Measurements from ENCODE around the gene SYNDIG1.

Gene SYNDIG1

DNA sequence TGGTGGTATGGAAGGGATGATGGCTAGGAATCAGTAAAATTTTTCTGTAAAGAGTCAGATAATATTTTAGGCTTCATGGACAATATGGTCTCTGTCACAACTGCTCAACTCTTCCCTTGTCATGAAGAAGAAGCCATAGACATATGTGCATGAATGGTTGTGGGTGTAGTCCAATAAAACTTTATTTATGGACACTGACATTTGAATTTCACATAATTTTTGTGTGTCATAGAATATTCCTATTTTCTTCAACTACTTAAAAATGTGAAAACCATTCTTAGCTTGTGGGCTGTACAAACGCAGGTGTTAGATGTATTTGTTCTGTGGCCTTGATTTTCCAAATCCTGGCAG lies 59.9 kb downstream of the SYNDIG1 start:
- DNase-seq: no peak

DNA sequence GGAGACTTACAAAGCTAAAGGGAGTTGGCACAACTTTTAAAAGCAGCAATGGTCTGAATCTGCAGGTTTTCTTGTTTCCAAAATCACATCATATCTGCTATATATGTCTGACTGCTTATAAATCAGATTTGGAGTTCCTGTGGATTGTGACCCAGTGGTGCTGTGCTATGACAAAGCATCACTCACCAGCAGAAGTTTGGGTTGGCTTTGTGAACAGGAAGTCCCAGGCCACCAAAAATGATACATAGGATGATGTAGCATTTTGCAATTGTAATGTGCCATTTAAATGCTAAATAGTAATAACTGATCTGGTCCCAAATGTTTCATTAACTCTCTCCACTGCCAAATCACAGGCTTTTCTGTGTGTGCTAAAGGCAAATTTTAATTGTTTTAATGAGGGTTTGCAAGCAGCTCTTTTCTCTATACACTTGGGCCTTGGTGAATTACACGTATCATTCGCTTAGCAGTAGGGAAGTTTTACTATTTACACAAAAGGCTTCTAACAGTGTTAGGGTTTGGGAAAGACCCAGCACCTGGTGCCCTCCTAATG lies 60.8 kb downstream of the SYNDIG1 start:
- no peak for DNase-seq

DNA sequence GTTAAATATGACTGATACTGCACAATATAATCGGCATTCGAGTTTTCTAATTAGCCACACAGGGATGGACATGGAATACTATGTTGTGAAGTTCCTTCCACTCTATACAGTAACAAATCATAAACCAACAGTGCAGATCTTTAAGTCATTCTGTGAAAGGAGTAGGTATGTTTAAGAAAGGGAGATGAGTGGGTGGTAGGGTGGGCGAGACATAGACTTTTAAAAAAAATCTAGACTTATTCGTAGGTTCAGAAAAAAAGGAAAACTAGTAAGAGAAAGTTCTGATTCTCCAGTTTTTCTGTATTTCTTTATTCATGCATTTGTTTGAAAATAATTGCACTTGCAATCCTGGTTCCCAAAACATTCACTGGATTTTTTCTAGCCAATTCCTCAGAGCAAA lies 61.8 kb downstream of the SYNDIG1 start:
- no peak for DNase-seq

DNA sequence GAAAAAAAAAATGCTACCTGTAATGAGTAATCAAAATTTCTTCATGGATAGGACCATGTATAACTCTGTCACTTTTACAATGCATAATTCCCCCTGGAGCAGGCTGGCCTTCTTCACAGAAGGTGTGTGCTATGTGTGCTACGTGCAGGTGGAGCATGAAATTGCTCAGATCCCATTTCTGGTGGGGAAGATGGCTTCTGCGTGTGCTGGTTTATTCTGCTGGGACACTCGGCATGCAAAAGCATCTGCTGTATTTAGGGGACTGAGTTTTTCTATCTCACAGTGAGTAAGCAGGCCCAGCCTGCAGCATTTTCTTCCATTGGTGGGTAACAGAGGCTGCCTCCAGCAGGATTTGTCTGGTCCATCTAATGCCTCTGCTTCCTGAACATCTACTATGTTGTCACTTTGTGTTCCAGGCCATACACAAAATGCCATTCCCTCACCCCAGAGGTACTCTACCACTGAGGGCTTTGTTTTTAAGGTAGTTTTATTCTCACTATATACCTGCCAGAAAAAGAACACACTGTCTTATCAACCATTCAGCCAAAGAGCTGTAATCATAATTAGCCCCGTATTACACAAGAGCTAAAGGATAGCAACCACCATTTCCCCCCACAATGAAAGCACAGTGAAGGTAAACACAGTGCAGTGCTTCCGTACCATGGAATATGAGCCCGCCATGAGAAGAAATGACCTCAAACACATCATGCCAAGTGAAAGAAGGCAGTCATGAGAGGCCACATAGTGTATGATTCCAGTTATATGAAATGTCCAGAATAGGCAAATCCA lies 62.4 kb downstream of the SYNDIG1 start:
- no peak for DNase-seq

DNA sequence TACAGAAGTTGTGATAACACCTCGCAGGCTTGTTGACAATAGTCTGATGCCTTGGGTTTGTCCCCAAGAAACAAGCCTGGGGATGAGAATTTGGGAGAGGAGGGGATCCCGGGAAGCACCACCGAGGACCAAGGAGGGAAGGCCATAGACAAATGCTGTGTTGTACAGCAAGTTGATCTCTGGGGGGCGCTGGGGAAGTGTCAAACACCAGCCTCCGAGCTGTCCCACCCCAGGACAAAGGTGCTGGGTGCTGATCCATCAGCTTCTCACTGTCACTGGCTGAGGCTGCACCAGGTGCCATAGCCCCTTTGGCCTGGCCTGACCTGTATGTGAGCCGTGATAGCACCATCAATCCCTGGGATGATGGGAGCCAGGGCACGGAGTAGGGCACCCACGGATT lies 64.0 kb downstream of the SYNDIG1 start:
- no peak for DNase-seq

DNA sequence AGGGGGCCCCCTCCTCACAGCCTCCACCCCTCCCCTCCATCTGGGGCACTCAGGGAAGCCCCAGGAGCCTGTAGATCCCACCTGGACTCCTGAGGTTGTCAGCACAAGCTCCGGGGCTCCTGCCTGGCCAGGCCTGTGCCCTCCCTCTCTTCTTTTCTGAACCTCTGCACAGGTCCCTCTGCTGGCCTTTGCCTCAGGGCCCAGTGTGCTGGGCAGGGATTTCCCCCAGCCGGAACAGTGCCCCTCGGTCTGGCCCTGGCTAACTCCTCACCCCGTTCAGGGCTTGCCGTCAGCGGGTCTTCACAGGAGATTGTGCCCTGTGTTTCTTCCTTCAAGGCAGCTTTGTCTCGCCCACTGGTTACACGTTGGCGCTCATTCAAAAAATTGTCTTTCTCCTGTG lies 64.9 kb downstream of the SYNDIG1 start:
- DNase-seq: no peak

DNA sequence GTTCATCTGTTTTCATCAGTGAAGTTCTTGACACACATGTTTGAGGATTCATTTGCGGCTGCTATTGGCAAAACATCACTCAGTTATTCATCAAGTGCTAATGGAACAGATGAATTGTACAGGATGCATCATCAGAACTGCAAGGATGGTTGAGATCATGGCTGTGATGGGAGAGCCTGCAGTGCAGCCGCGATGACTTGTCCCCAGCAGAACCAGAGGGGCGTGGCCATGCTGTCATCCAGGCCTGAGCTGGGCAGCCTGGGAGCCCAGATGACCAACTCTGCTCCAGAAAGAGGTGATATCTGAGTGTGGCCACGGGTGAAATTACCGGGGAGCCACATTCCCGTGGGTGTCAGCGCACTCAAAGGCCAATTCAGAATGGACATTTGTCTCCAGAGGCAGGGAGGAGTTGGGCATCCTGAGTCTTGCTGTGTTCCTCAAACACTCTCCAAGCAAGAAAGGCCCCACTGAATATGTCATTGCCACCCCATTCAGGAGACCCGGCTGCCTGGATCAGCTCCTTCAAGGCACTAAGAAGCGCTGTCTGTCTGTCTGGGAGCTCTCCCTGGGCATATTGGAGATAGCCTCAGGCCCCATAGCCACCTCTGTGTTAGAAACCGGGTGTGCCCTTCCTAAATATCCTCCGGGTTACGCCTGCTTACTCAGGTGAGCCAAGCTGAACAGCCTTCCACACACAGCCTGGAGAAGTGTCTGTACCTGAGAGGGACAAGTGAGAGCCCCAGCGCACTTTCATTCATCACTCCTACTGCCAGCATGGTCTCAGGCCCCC lies 66.7 kb downstream of the SYNDIG1 start:
- DNase-seq: no peak

DNA sequence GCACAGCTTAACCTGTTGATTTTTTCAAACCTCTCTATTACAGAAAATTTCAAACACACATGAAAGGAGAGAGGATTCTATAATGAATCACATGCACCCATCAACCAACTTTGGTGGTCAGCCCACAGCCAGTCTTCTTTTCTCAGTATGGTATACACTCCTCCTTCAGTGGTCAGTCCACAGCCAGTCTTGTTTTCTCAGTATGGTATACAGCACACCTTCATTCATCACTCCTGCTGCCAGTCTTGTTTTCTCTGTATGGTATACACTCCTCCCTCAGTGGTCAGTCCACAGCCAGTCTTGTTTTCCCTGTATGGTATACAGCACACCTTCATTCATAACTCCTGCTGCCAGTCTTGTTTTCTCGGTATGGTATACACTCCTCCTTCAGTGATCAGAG lies 67.8 kb downstream of the SYNDIG1 start:
- no peak for DNase-seq

DNA sequence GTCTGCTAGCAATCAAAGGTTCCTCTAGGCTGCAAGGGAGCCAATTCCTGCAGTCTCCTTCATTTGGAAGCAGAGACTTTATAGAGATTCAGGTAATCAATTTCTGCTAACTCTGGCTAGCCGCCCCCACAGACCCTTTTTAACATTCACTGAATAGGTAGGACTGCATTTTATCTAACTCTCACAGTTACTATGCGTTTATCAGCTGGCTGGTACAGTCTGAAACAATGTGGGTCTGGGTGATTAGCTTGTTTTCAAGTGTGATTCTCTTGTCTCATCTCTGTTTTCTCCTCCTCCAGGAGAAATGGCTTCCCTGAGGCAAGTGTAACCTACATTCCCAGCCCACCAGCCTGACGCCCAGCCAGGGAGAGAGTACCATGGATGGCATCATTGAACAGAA lies 73.3 kb downstream of the SYNDIG1 start:
- DNase-seq: no peak

DNA sequence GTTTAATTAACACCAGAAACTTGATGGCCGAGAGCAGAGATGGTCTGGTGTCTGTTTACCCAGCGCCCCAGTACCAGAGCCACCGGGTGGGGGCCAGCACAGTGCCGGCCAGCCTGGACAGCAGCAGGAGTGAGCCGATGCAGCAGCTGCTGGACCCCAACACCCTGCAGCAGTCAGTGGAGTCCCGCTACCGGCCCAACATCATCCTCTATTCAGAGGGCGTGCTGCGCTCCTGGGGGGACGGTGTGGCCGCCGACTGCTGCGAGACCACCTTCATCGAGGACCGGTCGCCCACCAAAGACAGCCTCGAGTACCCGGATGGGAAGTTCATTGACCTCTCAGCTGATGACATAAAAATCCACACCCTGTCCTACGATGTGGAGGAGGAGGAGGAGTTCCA lies 73.7 kb downstream of the SYNDIG1 start:
- no peak for DNase-seq

DNA sequence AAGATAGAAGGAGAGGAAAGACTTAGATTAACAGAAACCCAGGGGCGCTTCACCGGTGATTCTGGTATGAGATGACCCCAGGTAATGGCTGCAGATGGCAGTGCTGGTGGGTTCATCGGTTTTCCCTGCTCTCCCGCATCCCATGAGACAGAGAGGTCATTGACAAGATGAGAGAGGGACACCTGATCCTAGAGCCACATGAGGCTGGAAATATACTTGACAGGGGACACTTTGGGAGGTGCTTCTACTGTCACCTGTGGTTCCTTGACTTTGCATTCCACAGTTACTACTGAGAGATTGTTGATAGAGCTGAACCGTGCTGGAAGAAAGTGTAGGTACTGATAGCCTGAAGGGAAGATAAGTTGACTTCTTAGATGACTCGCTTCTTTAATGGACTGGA lies 74.3 kb downstream of the SYNDIG1 start:
- DNase-seq: no peak

DNA sequence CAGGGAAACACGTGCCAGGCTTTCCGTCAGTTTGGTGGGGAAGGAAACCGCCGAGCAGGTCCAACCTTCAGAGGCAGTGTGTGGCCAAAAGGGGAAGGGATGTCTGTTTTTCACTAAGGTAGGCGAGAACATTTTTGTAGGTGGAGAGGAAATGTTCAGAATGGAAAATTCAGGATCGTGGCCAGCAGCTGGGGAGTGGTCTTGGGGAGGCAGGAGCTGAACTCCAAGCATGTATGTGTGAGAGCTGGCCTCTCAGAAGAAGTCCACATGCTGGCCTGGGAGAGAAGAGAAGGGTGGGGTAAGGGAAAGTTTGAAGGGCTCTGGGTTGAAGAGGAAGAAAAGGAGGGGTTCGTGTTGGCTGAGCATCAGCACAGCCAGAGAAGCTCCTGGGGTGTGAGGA lies 74.9 kb downstream of the SYNDIG1 start:
- no peak for DNase-seq

DNA sequence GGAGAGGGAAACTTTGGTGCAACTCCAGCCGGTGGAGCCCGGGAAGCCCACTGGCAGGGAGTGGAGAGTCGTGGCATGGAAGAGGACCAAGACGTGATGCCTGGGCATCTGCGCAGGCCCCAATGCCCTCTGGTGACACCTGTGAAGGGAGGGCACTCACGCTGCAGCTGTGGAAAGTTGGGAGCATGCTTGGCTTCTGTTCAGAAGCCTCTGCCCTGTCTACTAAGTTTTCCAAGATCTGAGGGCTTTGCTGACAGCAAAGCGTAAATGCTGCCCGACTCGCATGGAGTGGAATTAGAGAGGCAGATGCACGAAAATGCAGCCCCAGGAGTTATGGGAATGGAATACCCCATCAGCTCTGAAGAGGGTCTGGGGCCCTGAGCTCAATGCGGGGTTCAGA lies 75.7 kb downstream of the SYNDIG1 start:
- no peak for DNase-seq

DNA sequence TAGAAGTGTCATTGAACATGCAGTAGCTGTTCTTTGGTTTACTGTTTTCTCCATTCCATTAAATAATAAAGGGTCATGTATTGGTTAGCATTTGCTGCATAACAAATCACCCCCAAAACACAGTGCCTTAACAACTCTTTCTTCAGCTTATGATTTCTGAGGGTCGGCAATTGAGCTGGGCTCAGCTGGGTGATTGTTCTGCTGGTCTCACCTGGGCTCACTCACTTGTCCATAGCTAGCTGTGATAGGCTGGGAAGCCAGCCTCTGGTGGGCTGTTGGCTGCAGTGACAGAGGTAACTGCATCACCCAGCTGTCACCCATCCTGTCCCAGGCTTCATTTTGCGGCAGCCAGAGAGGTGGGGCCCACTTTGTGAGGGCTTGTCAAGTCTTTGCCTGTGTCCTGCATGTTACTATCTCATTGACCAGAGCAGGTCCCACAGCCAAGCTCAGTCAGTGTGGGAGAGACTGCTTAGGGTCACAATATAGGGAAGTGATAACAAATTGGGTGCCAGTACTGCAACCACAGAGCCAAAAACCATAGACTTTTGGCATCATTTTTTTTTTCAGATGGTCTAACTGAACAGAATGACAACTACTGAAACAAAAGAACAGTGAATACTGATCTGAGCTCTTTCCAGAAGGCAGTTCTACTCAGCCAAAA lies 76.9 kb downstream of the SYNDIG1 start:
- DNase-seq: no peak

DNA sequence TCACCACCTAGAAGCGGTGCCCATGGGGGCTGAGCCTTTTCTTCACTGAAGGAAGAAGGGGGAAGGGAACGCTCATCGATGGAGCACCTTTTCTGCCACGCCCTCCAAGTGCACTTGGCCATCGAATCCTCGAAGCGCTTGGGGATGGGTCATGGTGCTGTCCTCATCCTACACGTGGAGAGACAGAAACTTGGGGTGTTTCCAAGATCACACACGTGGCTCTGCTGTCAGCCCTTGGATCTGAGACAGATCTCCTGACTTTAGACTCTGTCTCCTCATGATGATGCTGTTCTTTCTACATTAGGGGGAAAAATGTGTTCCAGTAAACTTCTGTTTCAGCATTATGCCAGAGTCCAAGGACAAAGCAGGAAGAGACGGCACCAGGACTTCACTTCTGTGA lies 78.5 kb downstream of the SYNDIG1 start:
- DNase-seq: no peak

DNA sequence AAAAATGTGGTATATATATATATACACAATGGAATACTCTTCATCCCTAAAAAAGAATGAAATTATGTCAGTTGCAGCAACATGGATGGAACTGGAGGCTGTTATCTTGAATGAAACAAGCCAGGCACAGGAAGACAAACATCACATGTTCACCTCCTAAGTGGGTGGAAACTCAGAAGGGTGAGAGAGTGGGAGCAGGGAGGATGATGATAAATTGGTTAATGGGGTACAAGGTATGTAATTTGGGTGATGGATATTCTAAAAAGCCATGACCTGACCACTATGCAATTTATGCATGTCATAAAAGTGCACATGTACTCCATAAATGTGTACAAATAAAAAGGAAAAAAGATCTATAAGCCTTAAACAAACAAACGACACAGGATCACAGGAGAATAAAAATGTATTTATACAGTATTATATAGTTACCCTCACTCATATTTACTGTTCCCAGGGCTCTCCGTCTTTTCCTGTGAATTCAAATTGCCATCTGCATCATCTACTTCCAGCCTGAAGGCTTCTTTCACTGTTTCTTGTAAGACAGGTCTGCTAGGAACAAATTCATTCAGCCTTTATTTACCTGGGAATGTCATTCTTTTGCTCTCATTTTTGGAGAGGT lies 89.8 kb downstream of the SYNDIG1 start:
- no peak for DNase-seq

DNA sequence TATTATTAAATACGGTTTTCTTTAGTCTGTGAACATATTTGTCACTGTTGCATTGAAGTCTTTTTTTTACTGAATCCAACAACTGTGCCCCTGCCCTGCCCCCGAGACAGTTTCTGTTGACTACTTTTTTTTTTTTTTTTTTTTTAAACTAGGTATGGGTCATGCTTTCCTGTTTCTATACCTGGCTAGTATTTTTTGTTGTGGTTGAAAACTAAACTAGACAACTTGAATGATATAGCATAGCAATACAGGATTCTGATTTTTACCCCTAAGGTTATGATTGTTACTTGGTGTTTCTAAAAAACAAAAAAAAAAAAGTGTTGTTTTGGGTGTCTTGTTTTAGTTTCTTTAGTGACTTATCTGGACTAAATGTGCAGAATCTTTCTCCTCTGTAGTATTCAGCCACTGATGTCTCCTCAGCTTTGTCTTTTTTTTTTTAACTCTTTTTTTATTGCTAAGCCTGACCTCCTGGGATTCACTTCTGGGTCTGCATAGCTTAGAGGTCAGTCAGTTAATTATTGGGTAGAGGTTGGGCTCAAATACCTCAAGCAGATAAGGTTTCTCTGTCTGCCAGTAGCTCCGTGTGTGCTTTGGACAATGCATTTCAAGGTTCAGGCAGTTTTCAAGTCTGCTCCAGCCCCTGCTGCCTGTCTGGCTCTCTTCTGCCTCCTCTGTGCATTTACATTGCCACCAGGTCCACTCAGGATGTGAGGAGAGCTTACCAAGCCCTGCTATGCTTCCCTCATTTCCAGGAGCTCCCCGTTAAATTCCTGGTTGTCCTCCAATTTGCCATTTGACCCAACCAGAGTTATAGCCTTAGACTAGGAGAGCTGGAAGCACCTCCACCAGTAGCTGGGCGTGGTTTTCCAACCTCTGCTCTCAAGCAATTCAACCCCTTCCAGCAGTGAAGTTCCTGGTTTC lies 91.4 kb downstream of the SYNDIG1 start:
- DNase-seq: no peak

DNA sequence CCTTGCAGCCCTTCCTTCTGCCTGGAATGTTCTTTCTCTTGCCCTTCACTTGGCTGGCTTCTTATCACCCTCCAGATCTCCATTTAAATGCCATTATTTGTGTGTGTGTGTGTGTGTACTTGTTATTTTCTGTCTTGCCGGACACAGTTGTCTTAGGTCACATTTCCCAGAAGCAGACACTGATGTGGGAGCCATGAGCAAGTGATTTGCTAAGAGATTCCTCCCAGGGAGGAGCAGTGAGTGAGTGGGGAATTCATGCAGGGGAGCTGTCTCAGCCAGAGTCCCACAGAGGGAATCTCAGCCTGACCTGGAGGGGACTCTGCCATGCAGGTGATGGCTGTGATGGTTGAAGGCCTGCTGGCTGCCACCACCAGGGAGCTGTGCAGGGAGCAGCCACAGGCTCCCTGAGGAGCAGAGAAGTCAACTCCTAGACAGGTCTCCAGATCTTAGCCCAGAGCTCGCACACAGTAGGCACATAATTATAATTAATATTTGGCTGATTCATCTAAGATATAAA lies 96.5 kb downstream of the SYNDIG1 start:
- no peak for DNase-seq

DNA sequence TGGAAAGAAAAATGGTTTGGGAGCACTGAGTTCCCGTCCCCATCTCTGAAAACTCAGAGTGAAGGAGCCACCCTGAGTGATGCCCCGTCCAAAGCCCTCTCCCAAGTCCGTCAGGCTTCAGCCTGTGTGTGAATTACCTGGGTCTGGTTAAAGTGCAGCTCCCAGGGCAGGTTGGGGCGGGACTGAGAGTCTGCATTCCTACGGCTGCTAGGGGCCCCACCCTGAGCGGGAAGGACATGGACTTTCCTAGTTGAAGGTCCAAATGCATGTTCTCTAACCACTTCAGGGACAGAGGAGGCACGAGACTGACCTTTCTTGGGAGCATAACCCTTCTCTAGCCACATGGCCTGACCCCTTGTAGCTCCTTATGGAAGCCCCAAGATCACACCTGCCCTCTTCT lies 97.2 kb downstream of the SYNDIG1 start:
- no peak for DNase-seq

DNA sequence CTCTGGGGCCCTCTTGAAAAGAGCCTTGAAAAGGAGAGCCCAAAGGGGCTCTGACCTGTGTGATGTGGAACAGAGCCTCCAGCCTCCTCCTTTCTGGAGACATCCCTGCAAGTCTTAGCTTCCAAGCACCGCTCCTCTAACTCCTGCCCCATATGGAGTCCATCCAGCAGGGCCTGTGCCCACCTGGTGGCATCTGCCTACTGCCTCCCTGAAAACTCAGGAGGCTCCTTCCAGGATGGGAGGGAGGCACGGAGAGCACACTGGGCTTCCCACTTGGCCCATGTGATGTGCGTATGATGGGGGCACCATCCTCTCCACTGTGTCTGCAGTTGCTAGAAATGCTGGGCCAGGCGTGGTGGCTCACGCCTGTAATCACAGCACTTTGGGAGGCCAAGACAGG lies 98.1 kb downstream of the SYNDIG1 start:
- DNase-seq: no peak

DNA sequence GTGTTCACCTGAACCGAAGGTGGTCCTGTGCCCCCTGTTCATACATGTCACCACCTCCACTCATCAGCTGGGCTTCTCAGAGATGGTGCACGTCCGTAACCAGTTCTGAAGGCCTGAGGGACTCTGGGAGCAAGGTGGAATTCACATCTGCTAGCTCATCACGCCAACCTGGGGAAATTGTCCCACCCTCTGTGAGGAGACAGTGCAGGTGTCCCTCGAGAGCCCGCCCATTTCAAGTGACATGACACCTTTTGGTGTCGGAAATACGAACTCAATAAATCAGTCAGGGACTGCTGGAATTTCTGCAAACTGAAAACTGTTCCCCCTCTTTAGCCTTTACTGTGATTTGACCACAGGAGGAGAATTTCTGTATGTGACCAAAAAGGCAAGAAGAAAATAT lies 99.4 kb downstream of the SYNDIG1 start:
- DNase-seq: no peak

DNA sequence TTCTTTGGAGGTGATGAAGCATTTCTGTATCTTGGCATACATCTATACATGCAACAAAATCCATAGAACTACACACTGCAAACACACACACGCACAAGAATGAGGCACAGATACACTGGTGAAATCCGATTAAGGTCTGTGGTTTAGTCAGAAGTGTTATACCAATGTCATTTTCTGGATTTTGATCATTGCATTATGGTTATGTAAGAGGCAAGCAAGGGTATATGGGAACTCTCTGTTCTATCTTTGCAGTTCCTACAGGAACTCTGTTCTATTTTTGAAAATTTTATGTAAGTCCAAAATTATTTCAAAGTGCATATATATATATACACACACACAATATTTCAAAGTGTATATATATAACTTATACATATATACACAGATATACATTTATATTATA lies 101.7 kb downstream of the SYNDIG1 start:
- DNase-seq: no peak
